Measurements from ENCODE around the gene ELMO1.

ELMO1 gene

DNA sequence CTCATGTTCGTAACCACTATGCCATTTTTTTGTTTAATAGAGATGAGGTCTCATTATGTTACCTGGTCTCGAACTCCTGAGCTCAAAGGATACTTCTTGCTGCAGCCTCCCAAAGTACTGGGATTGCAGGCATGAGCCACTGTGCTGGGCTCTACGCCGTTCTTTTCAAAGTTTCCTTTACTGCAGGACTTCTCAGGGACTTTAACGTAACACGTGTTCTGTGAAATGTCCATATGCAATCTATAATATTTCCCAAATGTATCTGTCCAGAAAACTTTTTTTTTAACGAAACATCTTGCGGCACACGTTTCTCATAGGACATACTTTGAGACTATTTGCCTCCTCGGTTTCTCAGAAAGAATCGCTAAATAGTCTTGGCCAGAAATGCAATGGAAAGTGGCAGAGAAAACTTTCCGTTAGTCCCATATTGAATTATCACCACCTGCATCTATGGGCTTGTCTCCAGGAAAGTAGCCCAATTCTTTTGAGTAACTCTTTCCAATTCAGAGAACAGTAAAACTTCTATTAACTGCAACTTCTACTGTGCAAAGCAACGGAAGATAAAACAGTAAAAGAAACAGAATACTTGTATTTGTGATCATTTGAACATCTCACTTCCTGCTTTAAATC is 96.3 kb downstream of the ELMO1 start:
- Histone ChIP-seq H3K4me3 (ENCODE audit: low read depth, low read length) (no peak overlapping the region), H3K9ac (no peak overlapping the region), H3K36me3 (ENCODE audit: control insufficient read depth, insufficient read depth, low read length) (no peaks in the 10 kb centered on the region), H3K27ac (no peak overlapping the region), H3K4me2 (ENCODE audit: low read length) (no peak overlapping the region), H3K4me1 (peaks cover 16% of the 10 kb centered on the region), H2AFZ (no peak overlapping the region), H3K9me3 (ENCODE audit: control insufficient read depth, low read length) (no peaks in the 10 kb centered on the region), H3K27me3 (ENCODE audit: control insufficient read depth, insufficient read depth, low read length) (no peaks in the 10 kb centered on the region), H3K79me2 (no peaks in the 10 kb centered on the region)
- TF ChIP-seq CTCF (IDR thresholded peaks at IDR 0.05): no peak

- H2AFZ ChIP-seq: no peak overlapping the region
- H3K4me2 ChIP-seq (ENCODE audit: low read length): no peak overlapping the region
- no peaks in the 10 kb centered on the region for H3K27me3 ChIP-seq (ENCODE audit: control insufficient read depth, insufficient read depth, low read length)
- H3K27ac ChIP-seq: no peak overlapping the region
- H3K36me3 ChIP-seq (ENCODE audit: control insufficient read depth, insufficient read depth, low read length): no peaks in the 10 kb centered on the region
- no peak overlapping the region for H3K9ac ChIP-seq
- TF ChIP-seq CTCF (IDR thresholded peaks at IDR 0.05): no peak
- H3K4me3 ChIP-seq (ENCODE audit: low read depth, low read length): no peak overlapping the region
- H3K4me1 ChIP-seq: peaks cover 14% of the 10 kb centered on the region
- no peaks in the 10 kb centered on the region for H3K79me2 ChIP-seq
- no peaks in the 10 kb centered on the region for H3K9me3 ChIP-seq (ENCODE audit: control insufficient read depth, low read length)
Measured at GRCh38 chr7:37351716-37352115, 96.9 kb downstream of the ELMO1 start.

GRCh38 chr7:37349979-37350590 is 98.6 kb downstream of the ELMO1 start:
- Histone ChIP-seq H3K79me2 (no peaks in the 10 kb centered on the region), H3K4me1 (peaks cover 10% of the 10 kb centered on the region), H3K4me3 (ENCODE audit: low read depth, low read length) (no peak overlapping the region), H3K27ac (no peak overlapping the region), H3K36me3 (ENCODE audit: control insufficient read depth, insufficient read depth, low read length) (no peaks in the 10 kb centered on the region), H3K9me3 (ENCODE audit: control insufficient read depth, low read length) (no peaks in the 10 kb centered on the region), H3K27me3 (ENCODE audit: control insufficient read depth, insufficient read depth, low read length) (no peaks in the 10 kb centered on the region), H2AFZ (no peak overlapping the region), H3K9ac (no peak overlapping the region), H3K4me2 (ENCODE audit: low read length) (no peak overlapping the region)
- no peak for TF ChIP-seq CTCF (IDR thresholded peaks at IDR 0.05)

GRCh38 chr7:37348982-37349381 is 99.7 kb downstream of the ELMO1 start:
- no peaks in the 10 kb centered on the region for H3K36me3 ChIP-seq (ENCODE audit: control insufficient read depth, insufficient read depth, low read length)
- no peaks in the 10 kb centered on the region for H3K9me3 ChIP-seq (ENCODE audit: control insufficient read depth, low read length)

More at GRCh38 chr7:37348982-37349381, 99.7 kb downstream of the ELMO1 start:
- H3K4me1 ChIP-seq: peaks cover 4% of the 10 kb centered on the region
- H3K4me3 ChIP-seq (ENCODE audit: low read depth, low read length): no peak overlapping the region
- H3K79me2 ChIP-seq: no peaks in the 10 kb centered on the region
- H3K4me2 ChIP-seq (ENCODE audit: low read length): no peak overlapping the region
- H3K9ac ChIP-seq: no peak overlapping the region
- H2AFZ ChIP-seq: no peak overlapping the region
- TF ChIP-seq CTCF (IDR thresholded peaks at IDR 0.05): no peak
- no peak overlapping the region for H3K27ac ChIP-seq
- H3K27me3 ChIP-seq (ENCODE audit: control insufficient read depth, insufficient read depth, low read length): no peaks in the 10 kb centered on the region
